Upper lobe of left lung (tissue), 6 donors: ENCODE measurements around the gene AK9. TPM values are rescaled to one million over a fixed set of nuclear protein-coding genes. Genes with fewer than 3 reads are reported as not detected.

ENCODE experiments used
- ATAC-seq, 2 donors: fragments of 200-7000 bp; cut with Tn5 transposase; one replicate each; pipeline ENCODE4 v1.9.1; 2022; ENCODE audit warnings: mild to moderate bottlenecking in 2 of 2, moderate library complexity in 2 of 2; ENCODE audit not compliant: low FRiP score in 2 of 2
- DNase-seq, 2 donors: peaks; one replicate each; pipeline ENCODE4 v3.0.0-alpha.2; 2019 to 2020
- H3K27ac ChIP-seq, 4 donors: fragments of 200-600 bp; sonication (generic); one replicate each; pipeline ENCODE4 v1.5.1; 2016 to 2019
- H3K27me3 ChIP-seq, 4 donors: fragments of 200-600 bp; sonication (generic); one replicate each; pipeline ENCODE4 v1.5.1; 2017 to 2019
- H3K36me3 ChIP-seq, 4 donors: fragments of 200-600 bp; sonication (generic); one replicate each; pipeline ENCODE4 v1.5.1; 2016 to 2019
- H3K4me1 ChIP-seq, 4 donors: fragments of 200-600 bp; sonication (generic); one replicate each; pipeline ENCODE4 v1.5.1; 2018 to 2019
- H3K4me3 ChIP-seq, 4 donors: fragments of 200-600 bp; sonication (generic); one replicate each; pipeline ENCODE4 v1.5.1; 2017 to 2019; ENCODE audit warnings: mild to moderate bottlenecking in 2 of 4, moderate library complexity in 1 of 4
- H3K9me3 ChIP-seq, 4 donors: fragments of 200-600 bp; sonication (generic); one replicate each; pipeline ENCODE4 v1.5.1; 2018 to 2019
- EP300 ChIP-seq, 4 donors: sonication (generic); formaldehyde crosslinking; IDR thresholded peaks; one replicate each; pipeline ENCODE4 v1.5.1; 2017; ENCODE audit warnings: antibody characterized with exemption in 4 of 4, control low read depth in 2 of 4
- POLR2A ChIP-seq, 4 donors: fragments of 450-650 bp; IDR thresholded peaks; one replicate each; pipeline ENCODE4 v1.5.1; 2016 to 2017; ENCODE audit warnings: antibody characterized with exemption in 4 of 4, mild to moderate bottlenecking in 2 of 4
- POLR2AphosphoS5 ChIP-seq, 2 donors: sonication (generic); formaldehyde crosslinking; IDR thresholded peaks; one replicate each; pipeline ENCODE4 v1.5.1; 2017; ENCODE audit warnings: antibody characterized with exemption in 2 of 2
- WGBS, 2 donors: methylation state at CpG; one replicate each; pipeline ENCODE4 v1.1.5; 2017 to 2018; 5-methylcytosine and 5-hydroxymethylcytosine counted together
- total RNA-seq, 6 donors: library from RNA; depleted of rRNA in 4 of 6; stranded (reverse); fragments of >200 nt in 4 of 6; gene quantifications; one replicate each; pipeline versions ENCODE4 v1.1.0 to v1.2.1, GENCODE V29; 2016 to 2021
- TF ChIP-seq, protein P1 (sequence below), 6 experiments: fragments of 450-650 bp in 4 of 6; fragments of 200-600 bp in 2 of 6; sonication (generic) in 2 of 6; IDR thresholded peaks; one replicate each; pipeline ENCODE4 v1.5.1; 2016 to 2019; ENCODE audit warnings: antibody characterized with exemption in 6 of 6
- donor health status: DM: no; HTN: no; CAD: no; lungs with moderate emphysema.
- donor health status: DM: no; HTN: yes; CAD: no; lungs with severe emphysema.

Gene AK9
- total RNA-seq, 6 donors from 2014 or later: 5.9 to 48.2 (median 13.0) TPM

DNA sequence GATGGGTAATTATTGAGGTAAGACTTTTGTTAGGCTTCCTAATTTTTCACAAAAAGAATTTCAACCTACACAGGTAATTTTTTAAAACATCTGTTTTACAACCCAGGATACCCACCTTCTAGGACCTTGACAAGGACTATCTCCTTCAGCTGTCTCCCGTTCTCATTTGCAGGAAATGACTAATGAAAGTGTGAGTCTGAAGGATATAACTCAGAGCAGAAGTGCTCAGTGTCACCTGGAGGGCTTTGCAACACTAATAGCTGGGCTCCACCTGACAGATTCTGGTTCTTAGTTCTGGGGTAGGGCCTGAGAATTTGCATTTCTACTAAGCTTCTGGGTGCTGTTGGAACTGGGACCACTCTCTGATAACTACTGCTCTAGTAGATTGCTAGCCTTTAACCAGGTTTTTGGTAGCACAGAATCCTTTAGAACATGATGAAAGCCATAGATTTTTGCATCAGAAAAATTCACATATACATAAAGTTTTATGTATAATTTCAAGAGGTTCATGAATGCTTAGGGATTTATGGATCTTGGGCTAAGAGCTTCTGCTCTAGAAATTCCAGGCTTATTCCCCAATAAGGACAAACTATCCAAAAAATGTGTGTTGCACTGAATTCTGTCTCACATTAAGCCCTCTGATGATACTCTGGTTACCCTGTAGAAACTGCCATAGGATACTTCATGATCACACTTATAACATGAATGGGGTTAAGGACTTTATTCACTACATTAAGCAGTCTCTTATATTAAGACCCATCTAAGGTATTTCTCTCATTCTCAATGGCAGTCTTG, 30.3 kb downstream of the AK9 start:
- TF ChIP-seq POLR2AphosphoS5 (IDR thresholded peaks at IDR 0.05) (no peak), POLR2A (IDR thresholded peaks at IDR 0.05) (no peak), EP300 (IDR thresholded peaks at IDR 0.05) (no peak)
- TF ChIP-seq, protein P1, sequence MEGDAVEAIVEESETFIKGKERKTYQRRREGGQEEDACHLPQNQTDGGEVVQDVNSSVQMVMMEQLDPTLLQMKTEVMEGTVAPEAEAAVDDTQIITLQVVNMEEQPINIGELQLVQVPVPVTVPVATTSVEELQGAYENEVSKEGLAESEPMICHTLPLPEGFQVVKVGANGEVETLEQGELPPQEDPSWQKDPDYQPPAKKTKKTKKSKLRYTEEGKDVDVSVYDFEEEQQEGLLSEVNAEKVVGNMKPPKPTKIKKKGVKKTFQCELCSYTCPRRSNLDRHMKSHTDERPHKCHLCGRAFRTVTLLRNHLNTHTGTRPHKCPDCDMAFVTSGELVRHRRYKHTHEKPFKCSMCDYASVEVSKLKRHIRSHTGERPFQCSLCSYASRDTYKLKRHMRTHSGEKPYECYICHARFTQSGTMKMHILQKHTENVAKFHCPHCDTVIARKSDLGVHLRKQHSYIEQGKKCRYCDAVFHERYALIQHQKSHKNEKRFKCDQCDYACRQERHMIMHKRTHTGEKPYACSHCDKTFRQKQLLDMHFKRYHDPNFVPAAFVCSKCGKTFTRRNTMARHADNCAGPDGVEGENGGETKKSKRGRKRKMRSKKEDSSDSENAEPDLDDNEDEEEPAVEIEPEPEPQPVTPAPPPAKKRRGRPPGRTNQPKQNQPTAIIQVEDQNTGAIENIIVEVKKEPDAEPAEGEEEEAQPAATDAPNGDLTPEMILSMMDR (IDR thresholded peaks at IDR 0.05): no peak

DNA sequence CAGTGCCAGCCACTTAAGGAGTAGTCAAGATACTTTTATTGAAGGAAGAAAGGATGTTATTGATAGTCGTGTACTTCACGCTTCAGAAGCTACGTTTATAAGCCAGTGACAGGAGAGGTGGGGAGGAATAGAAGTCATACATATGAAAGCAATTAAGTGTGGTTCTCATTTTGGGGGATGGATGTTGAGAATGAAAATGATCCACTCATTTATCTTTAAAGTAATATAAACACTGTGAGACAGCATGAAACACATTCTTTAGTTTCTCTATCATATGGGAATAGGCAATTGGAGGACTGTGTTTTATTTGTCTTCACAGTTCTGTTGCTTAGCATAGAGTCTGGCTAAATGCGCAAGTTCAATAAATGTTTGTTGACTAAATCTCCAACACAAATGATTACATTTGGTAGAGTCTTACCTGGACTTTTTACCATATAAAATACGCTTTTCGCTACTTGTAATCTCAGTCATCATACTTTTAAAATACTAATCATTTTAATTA, 35.2 kb downstream of the AK9 start:
- DNase-seq (no peak), ATAC-seq (no peak)
- no peaks in the 10 kb centered on the region for H3K4me1 ChIP-seq
- H3K9me3 ChIP-seq: no peaks in the 10 kb centered on the region
- WGBS, 2 donors: 91 to 94% methylated on average over 6 of the region's 6 CpGs
- TF ChIP-seq, protein P1 (IDR thresholded peaks at IDR 0.05): no peak
- TF ChIP-seq POLR2AphosphoS5 (IDR thresholded peaks at IDR 0.05) (no peak), EP300 (IDR thresholded peaks at IDR 0.05) (no peak), POLR2A (IDR thresholded peaks at IDR 0.05) (no peak)
- no peak overlapping the region for H3K4me3 ChIP-seq
- no peaks in the 10 kb centered on the region for H3K27me3 ChIP-seq
- peaks cover 0 to 19% (median 0%) of the 10 kb centered on the region in 4 donors for H3K36me3 ChIP-seq
- no peak overlapping the region for H3K27ac ChIP-seq

More for the DNA sequence above, 30.3 kb downstream of the AK9 start:
- Histone ChIP-seq H3K4me1 (no peaks in the 10 kb centered on the region), H3K9me3 (no peaks in the 10 kb centered on the region), H3K27ac (no peak overlapping the region), H3K27me3 (no peaks in the 10 kb centered on the region), H3K36me3 (peaks cover 0 to 21% (median 0%) of the 10 kb centered on the region in 4 donors), H3K4me3 (no peak overlapping the region)
- no peak for DNase-seq
- WGBS, 2 donors: 35 to 38% methylated on average over 1 of the region's 1 CpG
- ATAC-seq: no peak

DNA sequence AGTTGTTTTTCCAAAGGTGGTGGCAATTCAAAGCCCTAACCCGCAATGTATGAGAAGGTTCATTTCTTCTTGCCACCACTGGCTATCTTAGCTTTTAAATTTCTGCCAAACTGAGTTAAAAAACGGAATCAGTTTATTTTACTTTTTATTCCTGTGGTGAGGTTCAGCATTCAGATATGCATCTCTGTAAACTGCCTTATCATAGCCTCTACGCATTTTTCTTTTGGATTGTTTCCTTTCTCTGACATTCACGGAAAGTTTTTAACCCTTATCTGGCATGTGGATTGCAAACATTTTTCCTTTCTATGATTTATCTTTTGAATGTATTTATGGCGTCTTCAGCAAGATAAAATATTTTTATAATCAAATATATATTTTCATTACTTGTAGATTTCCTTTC, 37.7 kb downstream of the AK9 start:
- H3K4me3 ChIP-seq: no peak overlapping the region
- no peak overlapping the region for H3K27ac ChIP-seq
- no peaks in the 10 kb centered on the region for H3K9me3 ChIP-seq
- DNase-seq (no peak), ATAC-seq (no peak)
- no peaks in the 10 kb centered on the region for H3K27me3 ChIP-seq
- 54 to 56% methylated on average over 5 of the region's 5 CpGs for WGBS, 2 donors
- H3K36me3 ChIP-seq: peaks cover 0 to 14% (median 0%) of the 10 kb centered on the region in 4 donors
- TF ChIP-seq POLR2AphosphoS5 (IDR thresholded peaks at IDR 0.05): no peak
- no peaks in the 10 kb centered on the region for H3K4me1 ChIP-seq

DNA sequence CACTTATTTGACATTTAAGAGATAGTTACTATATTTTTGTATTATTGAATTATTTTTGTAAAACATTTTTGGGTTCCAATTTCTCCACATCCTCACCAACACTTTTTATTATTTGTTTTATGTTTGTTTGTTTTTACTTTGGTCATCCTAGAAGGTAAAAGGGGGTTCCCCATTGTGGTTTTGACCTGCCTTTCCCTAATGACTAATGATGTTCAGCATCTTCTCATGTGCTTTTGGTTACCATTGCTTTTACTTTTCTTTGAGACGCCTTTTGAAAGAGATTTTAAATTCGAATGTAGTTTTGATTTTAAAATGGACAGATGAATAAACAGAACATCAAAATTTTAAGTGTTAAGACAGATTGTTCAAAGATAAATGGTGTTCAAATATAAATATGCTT, 46.9 kb downstream of the AK9 start:
- 90% methylated on average over 2 of the region's 2 CpGs for WGBS, 2 donors
- no peak for TF ChIP-seq POLR2AphosphoS5 (IDR thresholded peaks at IDR 0.05)
- TF ChIP-seq, protein P1 (IDR thresholded peaks at IDR 0.05): no peak
- TF ChIP-seq POLR2A (IDR thresholded peaks at IDR 0.05): no peak
- TF ChIP-seq EP300 (IDR thresholded peaks at IDR 0.05): no peak
- Histone ChIP-seq H3K27me3 (no peaks in the 10 kb centered on the region), H3K4me1 (no peaks in the 10 kb centered on the region), H3K36me3 (peaks cover 0 to 20% (median 0%) of the 10 kb centered on the region in 4 donors), H3K4me3 (no peak overlapping the region), H3K27ac (no peak overlapping the region), H3K9me3 (no peaks in the 10 kb centered on the region)
- no peak for ATAC-seq
- DNase-seq: no peak

DNA sequence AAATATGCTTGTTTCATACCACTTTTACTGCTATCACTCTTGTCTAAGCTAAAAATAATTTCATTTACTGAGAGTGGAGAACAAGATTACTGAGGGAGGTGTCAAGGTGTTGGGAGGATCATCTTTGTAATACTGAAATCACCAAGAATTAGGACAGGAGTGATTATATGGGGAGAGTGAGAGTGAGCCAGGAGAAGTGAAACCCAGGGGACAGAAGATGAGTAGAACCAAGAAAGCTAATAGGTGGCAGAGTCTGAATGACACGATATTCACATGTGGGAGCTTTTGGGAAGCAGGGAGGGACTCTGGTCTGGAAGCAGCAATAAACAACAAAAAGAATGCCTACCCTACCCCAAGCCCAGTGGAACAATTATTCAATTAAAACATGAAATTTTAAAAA, 58.6 kb downstream of the AK9 start:
- DNase-seq (no peak), ATAC-seq (no peak)
- no peak overlapping the region for H3K27ac ChIP-seq
- H3K4me3 ChIP-seq: no peak overlapping the region
- H3K4me1 ChIP-seq: no peaks in the 10 kb centered on the region
- H3K27me3 ChIP-seq: no peaks in the 10 kb centered on the region
- WGBS, 2 donors: 94 to 96% methylated on average over 1 of the region's 1 CpG
- no peaks in the 10 kb centered on the region for H3K36me3 ChIP-seq
- no peak for TF ChIP-seq POLR2AphosphoS5 (IDR thresholded peaks at IDR 0.05)
- TF ChIP-seq POLR2A (IDR thresholded peaks at IDR 0.05): no peak
- TF ChIP-seq, protein P1 (IDR thresholded peaks at IDR 0.05): no peak
- no peak for TF ChIP-seq EP300 (IDR thresholded peaks at IDR 0.05)
- H3K9me3 ChIP-seq: no peaks in the 10 kb centered on the region
